Liver (tissue), 9 donors: Measurements from ENCODE around the gene HIBADH. TPM values are rescaled to one million over a fixed set of nuclear protein-coding genes. Genes with fewer than 3 reads are reported as not detected.

Experiments
- DNase-seq: peaks from one replicate; pipeline ENCODE4 v3.0.0-alpha.2; 2017; ENCODE audit warnings: low spot score
- H3K27ac ChIP-seq, 2 donors: one replicate each; pipeline ENCODE4 v1.7.0; 2013; ENCODE audit warnings: inconsistent platforms in 2 of 2, low read length in 2 of 2, control low read depth in 1 of 2, low read depth in 1 of 2, mild to moderate bottlenecking in 1 of 2
- H3K27me3 ChIP-seq, 4 donors: one replicate each; pipeline versions ENCODE4 v1.6.1 to v1.7.0; 2013; ENCODE audit warnings: low read length in 3 of 4, inconsistent platforms in 1 of 4, mild to moderate bottlenecking in 1 of 4, moderate library complexity in 1 of 4; ENCODE audit not compliant: control insufficient read depth in 4 of 4, insufficient read depth in 4 of 4
- H3K36me3 ChIP-seq, 4 donors: one replicate each; pipeline versions ENCODE4 v1.6.1 to v1.7.0; 2013; ENCODE audit warnings: low read length in 3 of 4, mild to moderate bottlenecking in 3 of 4, low read depth in 1 of 4, moderate library complexity in 1 of 4; ENCODE audit not compliant: control insufficient read depth in 4 of 4, insufficient read depth in 3 of 4
- H3K4me1 ChIP-seq, 4 donors: one replicate each; pipeline versions ENCODE4 v1.6.1 to v1.7.0; 2013; ENCODE audit warnings: low read length in 3 of 4, mild to moderate bottlenecking in 3 of 4, moderate library complexity in 1 of 4; ENCODE audit not compliant: control insufficient read depth in 4 of 4, insufficient read depth in 4 of 4
- H3K4me3 ChIP-seq, 3 donors: one replicate each; pipeline versions ENCODE4 v1.6.1 to v1.7.0; 2013; ENCODE audit warnings: low read length in 3 of 3, control low read depth in 1 of 3, low read depth in 1 of 3, mild to moderate bottlenecking in 1 of 3
- H3K9ac ChIP-seq, 2 donors: one replicate each; pipeline ENCODE4 v1.7.0; 2013; ENCODE audit warnings: low read length in 2 of 2, mild to moderate bottlenecking in 2 of 2, moderate library complexity in 2 of 2, control low read depth in 1 of 2, low read depth in 1 of 2
- H3K9me3 ChIP-seq, 4 donors: one replicate each; pipeline versions ENCODE4 v1.6.1 to v1.7.0; 2013; ENCODE audit warnings: low read length in 3 of 4; ENCODE audit not compliant: control insufficient read depth in 4 of 4
- EGR1 ChIP-seq, 2 donors: IDR thresholded peaks; 2 replicates each; pipeline ENCODE4 v1.6.1; 2016 to 2018; ENCODE audit warnings: antibody characterized with exemption in 2 of 2, low read depth in 2 of 2
- FOXA1 ChIP-seq: IDR thresholded peaks from 2 replicates; pipeline ENCODE4 v1.6.1; 2016; ENCODE audit warnings: antibody characterized with exemption
- FOXA2 ChIP-seq: IDR thresholded peaks from 2 replicates; pipeline ENCODE4 v1.6.1; 2016; ENCODE audit warnings: antibody characterized with exemption
- GABPA ChIP-seq, 2 donors: IDR thresholded peaks in 1 of 2; conservative IDR thresholded peaks in 1 of 2; 2 replicates each; pipeline ENCODE4 v1.6.1; 2016; ENCODE audit warnings: antibody characterized with exemption in 2 of 2, mild to moderate bottlenecking in 1 of 2, moderate library complexity in 1 of 2
- HNF4A ChIP-seq, 2 donors: conservative IDR thresholded peaks; 2 replicates each; pipeline ENCODE4 v1.6.1; 2016; ENCODE audit warnings: antibody characterized with exemption in 2 of 2, mild to moderate bottlenecking in 2 of 2
- HNF4G ChIP-seq: IDR thresholded peaks from 2 replicates; pipeline ENCODE4 v1.6.1; 2016; ENCODE audit warnings: antibody characterized with exemption
- JUND ChIP-seq, 2 donors: IDR thresholded peaks; 2 replicates each; pipeline ENCODE4 v1.6.1; 2016; ENCODE audit warnings: antibody characterized with exemption in 2 of 2
- NR2F2 ChIP-seq: IDR thresholded peaks from 2 replicates; pipeline ENCODE4 v1.6.1; 2016; ENCODE audit warnings: antibody characterized with exemption
- RAD21 ChIP-seq, 2 donors: IDR thresholded peaks; 2 replicates each; pipeline ENCODE4 v1.6.1; 2016; ENCODE audit warnings: antibody characterized with exemption in 2 of 2, mild to moderate bottlenecking in 2 of 2
- RXRA ChIP-seq, 2 donors: IDR thresholded peaks; 2 replicates each; pipeline ENCODE4 v1.6.1; 2017 to 2018; ENCODE audit warnings: antibody characterized with exemption in 2 of 2, mild to moderate bottlenecking in 1 of 2
- SP1 ChIP-seq: IDR thresholded peaks from 2 replicates; pipeline ENCODE4 v1.6.1; 2018; ENCODE audit warnings: antibody characterized with exemption, mild to moderate bottlenecking
- TAF1 ChIP-seq: conservative IDR thresholded peaks from 2 replicates; pipeline ENCODE4 v1.6.1; 2016; ENCODE audit warnings: antibody characterized with exemption, mild to moderate bottlenecking
- YY1 ChIP-seq: IDR thresholded peaks from 2 replicates; pipeline ENCODE4 v1.6.1; 2016; ENCODE audit warnings: antibody characterized with exemption, mild to moderate bottlenecking
- WGBS: extraction: QIAGEN DNeasy Blood & Tissue Kit; methylation state at CpG from one replicate; pipeline ENCODE4 v1.1.7; 2013; 5-methylcytosine and 5-hydroxymethylcytosine counted together
- polyA plus RNA-seq, 2 donors: library from polyadenylated mRNA; stranded (reverse) in 1 of 2; unstranded in 1 of 2; fragments of 200-250 nt in 1 of 2; fragments of >200 nt in 1 of 2; fragmentation: Nextera tagmentation in 1 of 2; extraction: Ambion mirVana in 1 of 2; gene quantifications; one replicate each; pipeline versions ENCODE4 v1.2.1 to v1.2.3, GENCODE V29; 2013 to 2015
- total RNA-seq, 2 donors: library from RNA; depleted of rRNA; stranded (reverse); fragments of >200 nt; gene quantifications; one replicate each; pipeline ENCODE4 v1.2.3, GENCODE V29; 2014
- TF ChIP-seq, protein P1 (sequence below): IDR thresholded peaks from 2 replicates; pipeline ENCODE4 v1.6.1; 2016; ENCODE audit warnings: antibody characterized with exemption
- TF ChIP-seq, protein P2 (sequence below): IDR thresholded peaks from 2 replicates; pipeline ENCODE4 v1.6.1; 2016; ENCODE audit warnings: antibody characterized with exemption, mild to moderate bottlenecking
- TF ChIP-seq, protein P3 (sequence below): fragments of 150-350 bp; IDR thresholded peaks from 2 replicates; pipeline ENCODE4 v1.5.1; 2017; ENCODE audit warnings: improper control_type of control experiment, low read depth, low read length; ENCODE audit not compliant: missing input control
- TF ChIP-seq, protein P4 (sequence below): IDR thresholded peaks from 2 replicates; pipeline ENCODE4 v1.6.1; 2016; ENCODE audit warnings: antibody characterized with exemption
- TF ChIP-seq, protein P5 (sequence below): IDR thresholded peaks from 2 replicates; pipeline ENCODE4 v1.6.1; 2016; ENCODE audit warnings: antibody characterized with exemption
- donor health status: healthy.
- donor health status: healthy.
- donor health status: healthy.
- donor health status: healthy.
- donor health status: healthy.

HIBADH gene
- total and polyA plus RNA-seq, 4 donors, result 27.7 to 78.9 (median 58.2) TPM

DNA sequence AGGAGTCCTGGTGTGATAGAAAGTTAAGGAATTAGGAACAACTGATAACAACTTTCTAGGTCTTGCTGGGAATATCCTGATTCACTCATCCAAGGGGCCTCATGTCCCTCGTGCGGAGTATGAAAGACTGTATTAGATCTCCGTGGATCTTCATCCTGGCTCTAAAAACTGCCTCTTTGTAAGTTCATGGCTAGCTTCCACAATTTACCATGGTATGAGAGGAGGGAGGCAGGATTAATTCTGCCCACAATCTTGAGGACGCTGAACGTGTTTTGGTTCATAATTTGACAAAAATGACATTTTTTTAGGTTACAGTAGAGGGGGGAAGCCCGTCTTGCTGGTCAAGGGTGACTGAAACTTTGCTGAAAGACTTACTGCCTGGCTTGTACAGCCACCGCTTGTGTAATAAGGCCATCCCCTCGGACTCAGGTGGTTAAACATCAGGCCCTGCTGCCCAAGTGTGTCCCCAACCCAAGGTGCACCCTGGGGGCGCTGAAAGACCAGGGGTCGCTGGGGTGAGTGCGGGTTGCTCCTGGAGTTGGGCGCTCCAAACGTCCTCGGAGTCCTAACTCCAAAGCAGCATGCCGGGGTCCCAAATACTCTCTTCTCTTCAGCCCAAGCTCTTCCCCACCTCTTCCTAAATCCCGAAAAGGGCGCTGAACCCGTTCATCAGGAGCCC, 733 bp downstream of the HIBADH start:
- Histone ChIP-seq H3K9ac (peak overlapping the region; percentile 63 to 94), H3K27ac (peak overlapping the region; percentile 83 to 97), H3K27me3 (no peaks in the 10 kb centered on the region), H3K9me3 (no peaks in the 10 kb centered on the region), H3K4me3 (peak overlapping the region; percentile 74 to 93 (median 79)), H3K4me1 (peaks cover 6 to 45% (median 19%) of the 10 kb centered on the region in 4 donors), H3K36me3 (no peaks in the 10 kb centered on the region)
- 3% methylated on average over 18 of the region's 18 CpGs for WGBS
- TF ChIP-seq SP1, result peak; percentile 16
- peak; percentile 23 to 28 for TF ChIP-seq RXRA (IDR thresholded peaks at IDR 0.05)
- TF ChIP-seq RAD21 (IDR thresholded peaks at IDR 0.05), result no peak
- peak; percentile 52 for TF ChIP-seq TAF1
- TF ChIP-seq FOXA2, result peak; percentile 5
- TF ChIP-seq, protein P1, sequence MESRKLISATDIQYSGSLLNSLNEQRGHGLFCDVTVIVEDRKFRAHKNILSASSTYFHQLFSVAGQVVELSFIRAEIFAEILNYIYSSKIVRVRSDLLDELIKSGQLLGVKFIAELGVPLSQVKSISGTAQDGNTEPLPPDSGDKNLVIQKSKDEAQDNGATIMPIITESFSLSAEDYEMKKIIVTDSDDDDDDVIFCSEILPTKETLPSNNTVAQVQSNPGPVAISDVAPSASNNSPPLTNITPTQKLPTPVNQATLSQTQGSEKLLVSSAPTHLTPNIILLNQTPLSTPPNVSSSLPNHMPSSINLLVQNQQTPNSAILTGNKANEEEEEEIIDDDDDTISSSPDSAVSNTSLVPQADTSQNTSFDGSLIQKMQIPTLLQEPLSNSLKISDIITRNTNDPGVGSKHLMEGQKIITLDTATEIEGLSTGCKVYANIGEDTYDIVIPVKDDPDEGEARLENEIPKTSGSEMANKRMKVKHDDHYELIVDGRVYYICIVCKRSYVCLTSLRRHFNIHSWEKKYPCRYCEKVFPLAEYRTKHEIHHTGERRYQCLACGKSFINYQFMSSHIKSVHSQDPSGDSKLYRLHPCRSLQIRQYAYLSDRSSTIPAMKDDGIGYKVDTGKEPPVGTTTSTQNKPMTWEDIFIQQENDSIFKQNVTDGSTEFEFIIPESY, result no peak
- TF ChIP-seq HNF4A (conservative IDR thresholded peaks at IDR 0.05), result peak in 1 of 2 donors; percentile 44
- no peak for TF ChIP-seq EGR1 (IDR thresholded peaks at IDR 0.05; ENCODE audit: low read depth in 2 of 2)
- peak; percentile 56 for DNase-seq

DNA sequence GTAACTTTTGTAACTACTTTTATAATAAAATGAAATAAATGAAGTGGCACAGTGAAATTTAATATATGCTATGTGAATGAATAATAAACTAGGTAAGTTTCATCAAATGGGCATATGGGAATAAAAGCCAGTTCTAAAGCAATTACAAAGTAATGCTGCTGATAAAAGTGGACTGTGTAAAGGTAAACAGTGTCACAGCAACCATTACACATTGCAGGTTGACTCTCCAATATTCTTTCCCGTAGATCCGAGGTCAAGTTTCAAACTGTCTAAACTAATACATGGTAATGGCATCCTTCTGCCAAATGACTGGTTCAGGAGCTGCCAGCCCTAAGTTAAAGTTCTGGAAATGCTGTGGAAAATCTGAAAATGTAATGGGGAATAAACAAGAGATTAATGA, 6.0 kb downstream of the HIBADH start:
- H3K4me1 ChIP-seq, result peaks cover 5 to 38% (median 10%) of the 10 kb centered on the region in 4 donors
- H3K9ac ChIP-seq, result no peak overlapping the region
- WGBS, result 39% methylated on average over 2 of the region's 2 CpGs
- H3K36me3 ChIP-seq, result peaks cover 0 to 2% (median 0%) of the 10 kb centered on the region in 4 donors
- no peaks in the 10 kb centered on the region for H3K27me3 ChIP-seq
- no peak for DNase-seq
- H3K4me3 ChIP-seq, result no peak overlapping the region
- TF ChIP-seq, protein P2, sequence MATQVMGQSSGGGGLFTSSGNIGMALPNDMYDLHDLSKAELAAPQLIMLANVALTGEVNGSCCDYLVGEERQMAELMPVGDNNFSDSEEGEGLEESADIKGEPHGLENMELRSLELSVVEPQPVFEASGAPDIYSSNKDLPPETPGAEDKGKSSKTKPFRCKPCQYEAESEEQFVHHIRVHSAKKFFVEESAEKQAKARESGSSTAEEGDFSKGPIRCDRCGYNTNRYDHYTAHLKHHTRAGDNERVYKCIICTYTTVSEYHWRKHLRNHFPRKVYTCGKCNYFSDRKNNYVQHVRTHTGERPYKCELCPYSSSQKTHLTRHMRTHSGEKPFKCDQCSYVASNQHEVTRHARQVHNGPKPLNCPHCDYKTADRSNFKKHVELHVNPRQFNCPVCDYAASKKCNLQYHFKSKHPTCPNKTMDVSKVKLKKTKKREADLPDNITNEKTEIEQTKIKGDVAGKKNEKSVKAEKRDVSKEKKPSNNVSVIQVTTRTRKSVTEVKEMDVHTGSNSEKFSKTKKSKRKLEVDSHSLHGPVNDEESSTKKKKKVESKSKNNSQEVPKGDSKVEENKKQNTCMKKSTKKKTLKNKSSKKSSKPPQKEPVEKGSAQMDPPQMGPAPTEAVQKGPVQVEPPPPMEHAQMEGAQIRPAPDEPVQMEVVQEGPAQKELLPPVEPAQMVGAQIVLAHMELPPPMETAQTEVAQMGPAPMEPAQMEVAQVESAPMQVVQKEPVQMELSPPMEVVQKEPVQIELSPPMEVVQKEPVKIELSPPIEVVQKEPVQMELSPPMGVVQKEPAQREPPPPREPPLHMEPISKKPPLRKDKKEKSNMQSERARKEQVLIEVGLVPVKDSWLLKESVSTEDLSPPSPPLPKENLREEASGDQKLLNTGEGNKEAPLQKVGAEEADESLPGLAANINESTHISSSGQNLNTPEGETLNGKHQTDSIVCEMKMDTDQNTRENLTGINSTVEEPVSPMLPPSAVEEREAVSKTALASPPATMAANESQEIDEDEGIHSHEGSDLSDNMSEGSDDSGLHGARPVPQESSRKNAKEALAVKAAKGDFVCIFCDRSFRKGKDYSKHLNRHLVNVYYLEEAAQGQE, result peak; percentile 66
- TF ChIP-seq GABPA (IDR thresholded peaks at IDR 0.05 in 1 of 2, conservative IDR thresholded peaks at IDR 0.05 in 1 of 2), result no peak
- TF ChIP-seq, protein P3, sequence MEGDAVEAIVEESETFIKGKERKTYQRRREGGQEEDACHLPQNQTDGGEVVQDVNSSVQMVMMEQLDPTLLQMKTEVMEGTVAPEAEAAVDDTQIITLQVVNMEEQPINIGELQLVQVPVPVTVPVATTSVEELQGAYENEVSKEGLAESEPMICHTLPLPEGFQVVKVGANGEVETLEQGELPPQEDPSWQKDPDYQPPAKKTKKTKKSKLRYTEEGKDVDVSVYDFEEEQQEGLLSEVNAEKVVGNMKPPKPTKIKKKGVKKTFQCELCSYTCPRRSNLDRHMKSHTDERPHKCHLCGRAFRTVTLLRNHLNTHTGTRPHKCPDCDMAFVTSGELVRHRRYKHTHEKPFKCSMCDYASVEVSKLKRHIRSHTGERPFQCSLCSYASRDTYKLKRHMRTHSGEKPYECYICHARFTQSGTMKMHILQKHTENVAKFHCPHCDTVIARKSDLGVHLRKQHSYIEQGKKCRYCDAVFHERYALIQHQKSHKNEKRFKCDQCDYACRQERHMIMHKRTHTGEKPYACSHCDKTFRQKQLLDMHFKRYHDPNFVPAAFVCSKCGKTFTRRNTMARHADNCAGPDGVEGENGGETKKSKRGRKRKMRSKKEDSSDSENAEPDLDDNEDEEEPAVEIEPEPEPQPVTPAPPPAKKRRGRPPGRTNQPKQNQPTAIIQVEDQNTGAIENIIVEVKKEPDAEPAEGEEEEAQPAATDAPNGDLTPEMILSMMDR, result no peak
- peak in 1 of 2 donors; percentile 37 for TF ChIP-seq RAD21 (IDR thresholded peaks at IDR 0.05)
- TF ChIP-seq NR2F2, result no peak
- peak in 1 of 2 donors; percentile 38 for TF ChIP-seq JUND (IDR thresholded peaks at IDR 0.05)
- TF ChIP-seq EGR1 (IDR thresholded peaks at IDR 0.05; ENCODE audit: low read depth in 2 of 2), result peak in 1 of 2 donors; percentile 33
- TF ChIP-seq RXRA (IDR thresholded peaks at IDR 0.05), result peak; percentile 10 to 76
- TF ChIP-seq YY1, result peak; percentile 93
- TF ChIP-seq HNF4G, result no peak
- TF ChIP-seq, protein P1, result peak; percentile 63
- peak; percentile 30 for TF ChIP-seq SP1
- TF ChIP-seq FOXA2, result peak; percentile 73
- TF ChIP-seq FOXA1, result peak; percentile 63
- TF ChIP-seq, protein P4, sequence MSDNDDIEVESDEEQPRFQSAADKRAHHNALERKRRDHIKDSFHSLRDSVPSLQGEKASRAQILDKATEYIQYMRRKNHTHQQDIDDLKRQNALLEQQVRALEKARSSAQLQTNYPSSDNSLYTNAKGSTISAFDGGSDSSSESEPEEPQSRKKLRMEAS, result peak; percentile 44
- TF ChIP-seq TAF1, result no peak
- peak; percentile 43 to 83 for TF ChIP-seq HNF4A (conservative IDR thresholded peaks at IDR 0.05)
- TF ChIP-seq, protein P5, sequence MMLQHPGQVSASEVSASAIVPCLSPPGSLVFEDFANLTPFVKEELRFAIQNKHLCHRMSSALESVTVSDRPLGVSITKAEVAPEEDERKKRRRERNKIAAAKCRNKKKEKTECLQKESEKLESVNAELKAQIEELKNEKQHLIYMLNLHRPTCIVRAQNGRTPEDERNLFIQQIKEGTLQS, result no peak
- no peaks in the 10 kb centered on the region for H3K9me3 ChIP-seq
- H3K27ac ChIP-seq, result peak overlapping the region; percentile 13 to 50
